Smooth muscle cell (in vitro differentiated cells): ENCODE results near the gene CNPY2. TPM values are rescaled to one million over a fixed set of nuclear protein-coding genes. Genes with fewer than 3 reads are reported as not detected.
"Not testable (repeated sequence)": the region's sequence is repeated elsewhere in the genome, so short reads cannot be mapped to it uniquely, and the experiment has no call there.

Experiments used
- DNase-seq: peaks from one replicate; lab custom pipeline; 2025; ENCODE audit not compliant: unreplicated experiment; lab: John Stamatoyannopoulos, UW
- H2AFZ ChIP-seq: fragments of 200-600 bp; sonication (generic); 2 replicates; pipeline ENCODE4 v1.6.0; 2016; ENCODE audit warnings: antibody characterized with exemption, low read depth, mild to moderate bottlenecking
- H3F3A ChIP-seq: fragments of 200-600 bp; sonication (generic); 2 replicates; pipeline ENCODE4 v1.6.0; 2017; ENCODE audit warnings: antibody characterized with exemption, low read depth
- H3K27ac ChIP-seq: fragments of 200-600 bp; sonication (generic); 2 replicates; pipeline ENCODE4 v1.5.1; 2016; ENCODE audit warnings: low read depth, mild to moderate bottlenecking
- H3K27me3 ChIP-seq: fragments of 200-600 bp; sonication (generic); 2 replicates; pipeline ENCODE4 v1.6.1; 2016; ENCODE audit warnings: low read depth, mild to moderate bottlenecking
- H3K36me3 ChIP-seq: fragments of 200-600 bp; sonication (generic); 2 replicates; pipeline ENCODE4 v1.5.1; 2016; ENCODE audit warnings: low read depth
- H3K4me1 ChIP-seq: fragments of 200-600 bp; sonication (generic); 2 replicates; pipeline ENCODE4 v1.5.1; 2016; ENCODE audit warnings: low read depth
- H3K4me2 ChIP-seq: fragments of 200-600 bp; sonication (generic); 2 replicates; pipeline ENCODE4 v1.6.0; 2016; ENCODE audit warnings: mild to moderate bottlenecking
- H3K4me3 ChIP-seq: fragments of 200-600 bp; sonication (generic); 2 replicates; pipeline ENCODE4 v1.5.1; 2016; ENCODE audit warnings: mild to moderate bottlenecking
- H3K79me2 ChIP-seq: fragments of 200-600 bp; sonication (generic); 2 replicates; pipeline ENCODE4 v1.6.0; 2016; ENCODE audit warnings: low read depth, mild to moderate bottlenecking
- H3K9ac ChIP-seq: fragments of 200-600 bp; sonication (generic); 2 replicates; pipeline ENCODE4 v1.6.0; 2016; ENCODE audit warnings: low read depth
- H3K9me3 ChIP-seq: fragments of 200-600 bp; sonication (generic); replicated peaks from 2 replicates; pipeline ENCODE4 v1.5.1; 2016; ENCODE audit warnings: low read depth
- H4K20me1 ChIP-seq: fragments of 200-600 bp; sonication (generic); 2 replicates; pipeline ENCODE4 v1.6.0; 2016; ENCODE audit warnings: low read depth
- CTCF ChIP-seq: fragments of 200-600 bp; sonication (generic); IDR thresholded peaks from 2 replicates; pipeline ENCODE4 v1.5.1; 2017; ENCODE audit warnings: borderline replicate concordance, mild to moderate bottlenecking, antibody characterized with exemption; ENCODE audit not compliant: insufficient read depth, poor library complexity, severe bottlenecking
- WGBS: methylation state at CpG from one replicate; pipeline ENCODE4 v1.1.7; 2016; ENCODE audit warnings: low lambda C conversion rate; 5-methylcytosine and 5-hydroxymethylcytosine counted together
- polyA plus RNA-seq: library from polyadenylated mRNA; unstranded; fragments of >200 nt; fragmentation: Nextera tagmentation; extraction: Ambion mirVana; gene quantifications from 2 replicates; pipeline ENCODE4 v1.2.1, GENCODE V29; 2016
- total RNA-seq: library from RNA; depleted of rRNA; stranded (reverse); fragments of >200 nt; gene quantifications from 2 replicates; pipeline ENCODE4 v1.2.3, GENCODE V29; 2014

The CNPY2 gene
- total and polyA plus RNA-seq, 2 experiments from 2014 or later = 147 to 334 TPM

- Histone ChIP-seq H3K9ac (no peak overlapping the region), H2AFZ (no peak overlapping the region), H3K4me2 (no peak overlapping the region), H4K20me1 (no peaks in the 10 kb centered on the region), H3K27me3 (no peaks in the 10 kb centered on the region), H3K27ac (no peak overlapping the region), H3K36me3 (no peaks in the 10 kb centered on the region), H3K4me3 (no peak overlapping the region), H3K4me1 (no peaks in the 10 kb centered on the region), H3K79me2 (no peaks in the 10 kb centered on the region), H3F3A (no peaks in the 10 kb centered on the region), H3K9me3 (no peaks in the 10 kb centered on the region)
- WGBS = 92% methylated on average over 7 of the region's 7 CpGs
- TF ChIP-seq CTCF = no peak
- no peak for DNase-seq
Observed at GRCh38 chr12:56330936-56331490, 15.2 kb upstream of the CNPY2 start.

- no peak overlapping the region for H3K4me2 ChIP-seq
- no peak overlapping the region for H3K27ac ChIP-seq
- WGBS = 96% methylated on average over 6 of the region's 6 CpGs
- H3K79me2 ChIP-seq = no peaks in the 10 kb centered on the region
- H4K20me1 ChIP-seq = no peaks in the 10 kb centered on the region
- no peaks in the 10 kb centered on the region for H3K36me3 ChIP-seq
- H3K27me3 ChIP-seq = no peaks in the 10 kb centered on the region
- H3K4me3 ChIP-seq = no peak overlapping the region
- H2AFZ ChIP-seq = no peak overlapping the region
- H3K9ac ChIP-seq = no peak overlapping the region
- no peaks in the 10 kb centered on the region for H3F3A ChIP-seq
- no peaks in the 10 kb centered on the region for H3K4me1 ChIP-seq
- no peak for TF ChIP-seq CTCF
- no peak for DNase-seq
- H3K9me3 ChIP-seq = no peaks in the 10 kb centered on the region
Observed at GRCh38 chr12:56326533-56326932, 10.7 kb upstream of the CNPY2 start.

DNA sequence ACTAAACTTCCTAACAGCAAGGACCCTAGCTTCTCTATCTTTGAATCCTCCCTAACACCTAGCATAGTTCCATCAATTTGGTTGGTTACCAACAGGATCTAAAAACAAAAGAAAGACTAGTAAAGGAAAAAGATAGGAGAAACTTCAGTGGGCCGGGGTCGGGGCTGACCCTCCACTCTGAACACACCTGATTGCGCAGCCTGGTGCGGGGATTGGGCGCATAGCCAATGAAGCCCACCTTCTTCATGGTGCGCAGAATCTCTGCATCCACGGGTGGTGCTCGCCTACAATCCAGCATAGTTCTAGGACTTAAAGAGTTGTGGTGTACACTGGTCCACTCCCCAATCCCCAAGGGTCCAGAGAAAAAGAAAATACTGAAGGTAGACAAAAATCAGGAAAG is 10.3 kb upstream of the CNPY2 start:
- DNase-seq = no peak
- no peaks in the 10 kb centered on the region for H3K36me3 ChIP-seq
- no peak overlapping the region for H2AFZ ChIP-seq
- WGBS = 97% methylated on average over 8 of the region's 8 CpGs
- no peaks in the 10 kb centered on the region for H3K79me2 ChIP-seq
- no peaks in the 10 kb centered on the region for H3K9me3 ChIP-seq
- H3K4me1 ChIP-seq = no peaks in the 10 kb centered on the region
- H3K27ac ChIP-seq = no peak overlapping the region
- H3K9ac ChIP-seq = no peak overlapping the region
- H3K27me3 ChIP-seq = no peaks in the 10 kb centered on the region
- no peaks in the 10 kb centered on the region for H4K20me1 ChIP-seq
- H3K4me3 ChIP-seq = no peak overlapping the region
- H3K4me2 ChIP-seq = no peak overlapping the region
- TF ChIP-seq CTCF = no peak
- no peaks in the 10 kb centered on the region for H3F3A ChIP-seq

DNA sequence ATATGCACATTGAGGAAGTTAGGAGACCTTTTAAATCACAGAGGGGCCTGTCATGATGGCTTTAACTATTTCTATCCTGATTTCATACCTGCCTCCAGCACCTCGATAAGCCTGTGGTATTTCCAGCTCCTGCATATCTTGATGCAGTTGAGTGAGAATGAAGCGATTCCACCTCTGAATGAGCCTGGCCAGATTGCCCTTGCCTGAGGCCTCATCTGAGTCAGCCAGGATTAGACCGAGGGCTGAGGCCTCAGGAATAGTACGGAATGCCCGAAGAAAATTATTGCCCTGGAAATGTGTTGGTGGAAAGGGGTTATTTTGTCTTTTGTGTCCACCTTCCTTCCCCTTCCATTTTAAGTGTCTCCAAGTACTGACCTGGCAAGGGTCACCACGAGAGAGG is 8.4 kb upstream of the CNPY2 start:
- WGBS = 67% methylated on average over 6 of the region's 6 CpGs
- Histone ChIP-seq H3K9me3 (no peaks in the 10 kb centered on the region), H3K4me2 (peak overlapping the region; percentile 35), H3K27me3 (no peaks in the 10 kb centered on the region), H3F3A (no peaks in the 10 kb centered on the region), H4K20me1 (no peaks in the 10 kb centered on the region), H3K4me3 (no peak overlapping the region), H3K4me1 (no peaks in the 10 kb centered on the region), H3K27ac (peak overlapping the region; percentile 49), H2AFZ (no peak overlapping the region), H3K9ac (peak overlapping the region; percentile 43), H3K36me3 (no peaks in the 10 kb centered on the region), H3K79me2 (no peaks in the 10 kb centered on the region)
- TF ChIP-seq CTCF = no peak
- no peak for DNase-seq

- H4K20me1 ChIP-seq, H3F3A ChIP-seq, H3K79me2 ChIP-seq, H3K9me3 ChIP-seq, DNase-seq, H3K4me2 ChIP-seq, H3K9ac ChIP-seq, H3K27ac ChIP-seq, H3K4me1 ChIP-seq, H3K4me3 ChIP-seq, H3K27me3 ChIP-seq, H2AFZ ChIP-seq, H3K36me3 ChIP-seq: not testable (repeated sequence)
- WGBS = 96% methylated on average over 8 of the region's 8 CpGs
Observed at GRCh38 chr12:56321610-56322009, 5.8 kb upstream of the CNPY2 start.
